Brain microvascular endothelial cell (primary cell): ENCODE data around the gene ANTXRL.
"Not testable (repeated sequence)": the region's sequence is repeated elsewhere in the genome, so short reads cannot be mapped to it uniquely, and the experiment has no call there.

Experiments
- DNase-seq: peaks from one replicate; pipeline ENCODE4 v3.0.0-alpha.2; 2020
- H3K27ac ChIP-seq: fragments of 250-450 bp; sonication (Bioruptor Pico); 2 replicates; pipeline ENCODE4 v1.5.1; 2020; ENCODE audit warnings: mild to moderate bottlenecking, moderate library complexity
- H3K27me3 ChIP-seq: fragments of 250-450 bp; sonication (Bioruptor Pico); replicated peaks from 2 replicates; pipeline ENCODE4 v1.5.1; 2020; ENCODE audit warnings: mild to moderate bottlenecking
- H3K36me3 ChIP-seq: fragments of 250-450 bp; sonication (Bioruptor Pico); replicated peaks from 2 replicates; pipeline ENCODE4 v1.5.1; 2020; ENCODE audit warnings: mild to moderate bottlenecking
- H3K4me3 ChIP-seq: 2 replicates; pipeline ENCODE4 v1.5.1; 2011; ENCODE audit warnings: low read depth, mild to moderate bottlenecking, control low read depth, low read length, moderate library complexity
- CTCF ChIP-seq: IDR thresholded peaks from 2 replicates; pipeline ENCODE4 v1.5.1; 2011; ENCODE audit warnings: low read depth, mild to moderate bottlenecking, moderate library complexity, low read length, control low read depth, inconsistent platforms; ENCODE audit errors: missing control alignments
- in situ Hi-C: cut with HindIII; loops from 2 replicates; pipeline ENCODE4 v1.10.0; 2017; ENCODE audit warnings: low sequenced_read_pairs, low pct_ligation_motif_present

ANTXRL gene

DNA sequence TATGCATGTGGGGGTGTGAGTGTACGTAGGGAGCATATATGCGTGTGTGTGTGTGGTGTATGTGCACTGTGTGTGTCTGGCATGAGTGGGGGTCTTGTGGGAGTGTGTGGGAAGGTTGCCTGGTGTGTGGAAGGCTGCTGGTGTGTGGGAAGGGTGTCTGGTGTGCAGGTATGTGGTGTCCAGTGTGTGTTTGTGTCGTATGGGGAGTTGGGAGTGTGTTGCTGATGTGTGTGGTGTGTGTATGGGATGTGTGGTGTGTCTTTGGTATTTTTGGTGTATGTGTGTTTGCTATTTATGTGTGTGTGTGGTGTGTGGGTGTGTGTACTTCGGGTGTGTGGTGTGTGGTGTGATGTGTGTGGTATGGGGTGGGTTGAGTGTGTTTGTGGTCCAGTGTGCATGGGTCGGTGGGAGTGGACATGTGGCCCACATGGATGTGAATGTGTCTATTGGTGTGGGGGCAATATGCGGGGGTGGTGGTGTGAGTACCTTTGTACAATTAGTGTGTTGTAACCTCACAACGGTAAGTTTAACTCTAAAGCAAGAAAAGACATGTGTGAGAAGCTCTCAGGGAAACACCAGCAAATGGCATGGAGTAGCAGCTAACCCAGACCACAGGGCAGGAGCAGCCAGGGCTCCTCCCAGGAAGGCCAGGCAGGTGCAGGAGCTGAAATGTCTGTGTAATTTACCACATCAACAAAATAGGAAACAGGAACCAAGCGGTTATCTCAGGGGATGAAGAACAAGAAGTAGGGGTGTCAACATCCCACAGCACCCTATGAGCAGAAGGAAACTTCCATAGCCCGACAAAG is 11.9 kb downstream of the ANTXRL start:
- no peak for DNase-seq
- in situ Hi-C loops: no loop called here
- Histone ChIP-seq H3K4me3 (no peak overlapping the region), H3K27ac (no peak overlapping the region), H3K36me3 (no peaks in the 10 kb centered on the region), H3K27me3 (no peaks in the 10 kb centered on the region)
- TF ChIP-seq CTCF: no peak

DNA sequence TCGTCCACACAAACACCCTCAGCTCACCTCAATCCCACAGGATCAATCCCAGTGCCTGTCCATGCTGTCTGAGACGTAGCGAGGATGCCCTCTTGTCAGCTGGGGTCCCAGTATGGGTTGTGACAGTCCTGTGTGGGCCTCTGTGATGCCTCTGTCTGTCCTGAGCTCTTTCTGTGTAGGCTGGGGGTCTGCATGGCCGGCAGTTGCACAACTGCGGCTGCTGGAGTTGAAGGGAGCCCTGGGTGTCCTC is 12.4 kb downstream of the ANTXRL start:
- DNase-seq: no peak
- no peak overlapping the region for H3K4me3 ChIP-seq
- H3K27me3 ChIP-seq: no peaks in the 10 kb centered on the region
- no peak for TF ChIP-seq CTCF
- in situ Hi-C loops: no loop called here
- H3K36me3 ChIP-seq: no peaks in the 10 kb centered on the region
- H3K27ac ChIP-seq: no peak overlapping the region

- Histone ChIP-seq H3K27me3 (no peaks in the 10 kb centered on the region), H3K36me3 (no peaks in the 10 kb centered on the region), H3K4me3 (no peak overlapping the region), H3K27ac (no peak overlapping the region)
- TF ChIP-seq CTCF: no peak
- in situ Hi-C loops: no loop called here
- DNase-seq: no peak
Measured at GRCh38 chr10:46299536-46300369, 13.0 kb downstream of the ANTXRL start.

DNA sequence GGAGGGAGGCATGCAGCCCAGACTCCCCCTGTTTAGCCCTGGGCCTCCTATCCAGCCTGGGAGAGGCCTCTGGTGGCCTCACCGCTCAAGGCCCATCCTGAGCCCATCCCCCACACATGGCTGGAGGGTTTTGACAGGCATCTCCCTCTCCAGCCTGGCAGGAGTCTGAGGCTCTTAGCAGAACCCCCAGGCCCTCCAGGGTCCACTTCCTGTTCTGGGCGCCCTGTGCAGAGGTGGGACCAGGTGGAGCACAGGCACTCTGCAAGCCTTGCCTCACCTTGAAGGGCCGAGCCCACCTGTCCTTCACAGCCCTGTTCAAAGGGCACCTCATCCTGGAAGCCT is 13.5 kb downstream of the ANTXRL start:
- H3K4me3 ChIP-seq, H3K27me3 ChIP-seq, H3K27ac ChIP-seq, DNase-seq, H3K36me3 ChIP-seq, in situ Hi-C loops: not testable (repeated sequence)

DNA sequence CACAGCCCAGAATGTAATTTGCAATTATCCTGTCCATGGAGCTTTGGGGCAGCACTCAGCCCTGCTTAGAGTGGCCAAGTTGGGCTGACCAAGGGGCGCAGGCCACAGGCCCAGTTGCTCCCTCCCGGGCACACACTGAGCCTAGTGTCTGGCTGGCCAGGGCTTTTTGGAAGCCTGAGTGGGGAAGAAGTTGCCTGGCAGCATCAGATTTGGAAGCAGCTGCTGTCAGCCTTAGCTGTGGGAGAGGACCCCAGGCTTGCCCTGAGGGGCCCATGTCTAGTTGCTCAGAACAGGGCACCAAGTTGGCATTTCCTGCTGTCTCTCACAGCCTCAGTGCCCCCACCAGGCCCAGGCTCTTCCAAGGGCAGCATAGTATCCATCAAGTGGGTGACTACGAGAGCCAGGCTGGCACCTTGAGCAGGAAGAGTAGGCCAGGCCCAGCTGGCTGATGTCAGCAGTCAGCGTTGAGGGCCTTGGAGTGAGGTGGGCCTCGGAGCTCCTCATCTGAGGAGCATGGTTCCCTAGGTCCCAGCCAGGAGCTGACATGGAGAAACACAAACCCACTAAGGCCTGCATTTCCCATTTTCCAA is 14.4 kb downstream of the ANTXRL start:
- no peak for DNase-seq
- Histone ChIP-seq H3K27me3 (no peaks in the 10 kb centered on the region), H3K4me3 (no peak overlapping the region), H3K27ac (no peak overlapping the region), H3K36me3 (no peaks in the 10 kb centered on the region)
- in situ Hi-C loops: no loop called here
- TF ChIP-seq CTCF: no peak

DNA sequence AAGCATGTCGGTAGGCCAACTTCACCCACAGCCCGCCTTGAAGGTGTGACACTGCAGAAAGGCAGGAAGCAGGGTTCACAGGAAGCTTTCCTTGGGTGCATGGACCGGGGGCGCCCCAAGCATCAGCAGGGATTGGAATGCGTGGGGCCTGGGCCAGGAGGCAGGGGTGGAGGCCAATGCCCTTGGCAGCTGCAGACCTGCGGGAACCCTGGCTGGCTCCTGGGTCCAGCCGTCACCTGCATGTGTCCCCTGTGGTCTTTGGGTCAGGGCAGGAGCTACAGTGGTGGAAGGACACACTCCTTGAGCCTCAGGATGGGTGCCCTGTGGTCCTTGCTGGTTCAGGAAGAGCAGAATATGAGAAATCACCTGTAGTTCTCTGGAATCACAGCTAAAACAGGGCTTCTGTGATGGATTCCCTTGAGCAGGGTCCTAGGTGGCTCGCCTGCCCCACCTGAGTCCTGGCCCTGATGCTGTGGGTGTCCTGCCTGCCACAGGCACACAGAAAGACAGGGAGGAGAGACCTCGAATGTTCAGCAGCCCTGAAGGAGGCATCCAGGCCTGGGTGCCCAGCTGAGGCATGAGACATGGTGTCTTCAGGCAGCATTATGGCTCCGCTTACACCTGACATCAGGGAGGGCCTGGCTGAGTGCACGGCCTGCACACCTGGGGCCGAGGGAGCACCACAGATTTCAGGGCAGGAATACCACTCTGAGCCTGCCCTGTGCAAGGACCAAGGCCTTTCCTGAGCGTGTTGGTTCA is 15.1 kb downstream of the ANTXRL start:
- no peaks in the 10 kb centered on the region for H3K36me3 ChIP-seq
- TF ChIP-seq CTCF: no peak
- in situ Hi-C loops: no loop called here
- no peak overlapping the region for H3K4me3 ChIP-seq
- H3K27me3 ChIP-seq: peaks cover 2% of the 10 kb centered on the region
- no peak for DNase-seq
- no peak overlapping the region for H3K27ac ChIP-seq

DNA sequence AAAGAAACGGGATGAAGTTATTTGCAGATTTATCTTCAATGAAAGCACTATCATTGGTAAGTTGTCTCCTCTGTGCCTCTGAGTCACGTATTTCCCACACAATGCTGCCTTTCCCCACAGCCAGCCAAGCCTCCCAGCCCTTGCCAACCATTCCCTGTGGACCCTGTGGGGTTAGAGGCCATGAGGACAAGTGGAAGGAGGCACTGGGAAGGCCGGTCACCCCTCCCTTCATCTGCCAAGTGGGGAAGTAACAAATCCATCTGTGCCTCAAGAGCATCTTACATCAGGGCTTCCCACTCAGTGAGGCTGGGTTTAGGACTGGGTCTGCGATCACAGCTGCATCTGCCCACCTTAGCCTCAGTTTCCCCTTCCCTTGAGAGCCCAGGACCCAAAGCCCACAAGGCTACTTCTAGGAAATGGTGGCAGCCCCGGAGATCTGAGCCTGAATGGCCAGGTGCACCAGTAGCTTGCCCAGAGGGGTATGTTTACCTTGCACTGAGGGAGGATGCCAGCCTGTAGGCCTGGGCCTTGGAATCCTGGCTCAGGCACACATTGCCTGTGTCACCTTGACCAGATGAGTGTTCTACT is 16.1 kb downstream of the ANTXRL start:
- in situ Hi-C loops, H3K27me3 ChIP-seq, H3K36me3 ChIP-seq, DNase-seq, H3K4me3 ChIP-seq, H3K27ac ChIP-seq: not testable (repeated sequence)
